Mucosa of descending colon (tissue), 3 donors: ENCODE results near the gene SLC37A1. TPM values are rescaled to one million over a fixed set of nuclear protein-coding genes. Genes with fewer than 3 reads are reported as not detected.

ENCODE experiments used
- ATAC-seq: fragments of 200-7000 bp; cut with Tn5 transposase; one replicate; pipeline ENCODE4 v1.9.1; 2020; ENCODE audit warnings: mild to moderate bottlenecking, moderate library complexity
- DNase-seq, 3 donors: peaks; one replicate each; pipeline ENCODE4 v3.0.0-alpha.2; 2020
- H3K36me3 ChIP-seq: fragments of 200-600 bp; one replicate; pipeline ENCODE4 v1.8.0; 2021; ENCODE audit warnings: low read depth, mild to moderate bottlenecking
- H3K4me1 ChIP-seq: fragments of 200-600 bp; one replicate; pipeline ENCODE4 v1.8.0; 2021; ENCODE audit warnings: low read depth, mild to moderate bottlenecking
- H3K4me3 ChIP-seq: fragments of 200-600 bp; one replicate; pipeline ENCODE4 v1.8.0; 2021; ENCODE audit warnings: mild to moderate bottlenecking
- H3K9me3 ChIP-seq: fragments of 200-600 bp; one replicate; pipeline ENCODE4 v1.8.0; 2021; ENCODE audit warnings: mild to moderate bottlenecking
- CTCF ChIP-seq: fragments of 200-600 bp; IDR thresholded peaks from one replicate; pipeline ENCODE4 v1.8.0; 2022; ENCODE audit warnings: antibody characterized with exemption, mild to moderate bottlenecking
- intact Hi-C, 2 donors: fragments of 100-400 bp; cut with DNase I in 1 of 2; cut with micrococcal nuclease in 1 of 2; formaldehyde crosslinking; loops; one replicate each; pipeline versions ENCODE4 v1.11.0 to v1.11.1; 2022; cut with DNase I, micrococcal nuclease
- total RNA-seq, 3 donors: library from RNA; stranded (reverse); fragmentation: NEBNext Ultra II Directional in 2 of 3; extraction: Animal tissue kit (Norgen Biotek cat#: 25700) in 2 of 3; gene quantifications; one replicate each; pipeline versions ENCODE4 v1.2.1 to v1.2.4, GENCODE V29; 2021 to 2023
- donor health status: DM: no; HTN: no; CAD: no; lungs with moderate emphysema.
- donor health status: DM: no; HTN: no; CAD: no.
- donor health status: DM: no; HTN: yes; CAD: no.

Gene SLC37A1
- total RNA-seq, 3 donors from 2014 or later: 52.3 to 179 (median 92.3) TPM

GRCh38 chr21:42533963-42534355 lies 20.3 kb downstream of the SLC37A1 start:
- DNase-seq (no peak), ATAC-seq (no peak)
- intact Hi-C loops: no loop called here
- peaks cover 24% of the 10 kb centered on the region for H3K4me1 ChIP-seq
- no peak overlapping the region for H3K4me3 ChIP-seq
- TF ChIP-seq CTCF: no peak
- no peaks in the 10 kb centered on the region for H3K36me3 ChIP-seq
- no peaks in the 10 kb centered on the region for H3K9me3 ChIP-seq

- peak; percentile 22 for ATAC-seq
Observed at GRCh38 chr21:42534421-42535378, 21.0 kb downstream of the SLC37A1 start.

GRCh38 chr21:42535602-42536171 lies 22.0 kb downstream of the SLC37A1 start:
- peak in 2 of 3 donors; percentile 62 to 77 for DNase-seq
- Histone ChIP-seq H3K9me3 (no peaks in the 10 kb centered on the region), H3K4me1 (peaks cover 24% of the 10 kb centered on the region), H3K4me3 (no peak overlapping the region), H3K36me3 (no peaks in the 10 kb centered on the region)
- no peak for TF ChIP-seq CTCF
- intact Hi-C loops: no loop called here
- ATAC-seq: peak; percentile 58

More at GRCh38 chr21:42534421-42535378, 21.0 kb downstream of the SLC37A1 start:
- Histone ChIP-seq H3K4me3 (no peak overlapping the region), H3K9me3 (no peaks in the 10 kb centered on the region), H3K36me3 (no peaks in the 10 kb centered on the region), H3K4me1 (peaks cover 24% of the 10 kb centered on the region)
- TF ChIP-seq CTCF: no peak
- intact Hi-C loops: no loop called here
- DNase-seq: no peak

GRCh38 chr21:42536601-42537000 lies 22.9 kb downstream of the SLC37A1 start:
- intact Hi-C loops: no loop called here
- no peak for TF ChIP-seq CTCF
- DNase-seq (no peak), ATAC-seq (no peak)
- Histone ChIP-seq H3K4me1 (peaks cover 24% of the 10 kb centered on the region), H3K36me3 (no peaks in the 10 kb centered on the region), H3K9me3 (no peaks in the 10 kb centered on the region), H3K4me3 (no peak overlapping the region)

- Histone ChIP-seq H3K9me3 (no peaks in the 10 kb centered on the region), H3K4me3 (no peak overlapping the region), H3K36me3 (no peaks in the 10 kb centered on the region), H3K4me1 (peaks cover 24% of the 10 kb centered on the region)
- TF ChIP-seq CTCF: no peak
- DNase-seq (no peak), ATAC-seq (no peak)
- intact Hi-C loops: no loop called here
Observed at GRCh38 chr21:42537106-42537742, 23.6 kb downstream of the SLC37A1 start.
